GM19452 (cell line): ENCODE results near the gene GNB4.

Experiments
- ATAC-seq: cut with Tn5 transposase; IDR thresholded peaks from one replicate; pipeline ENCODE4 v1.9.1; 2021; ENCODE audit not compliant: unreplicated experiment

The GNB4 gene

GRCh38 chr3:179373938-179374337 lies 77.3 kb downstream of the GNB4 start:
- no peak for ATAC-seq

- no peak for ATAC-seq
These were observed 81.6 kb downstream of the GNB4 start for GRCh38 chr3:179369621-179370020.

- ATAC-seq: no peak
These were observed 87.9 kb downstream of the GNB4 start for GRCh38 chr3:179363332-179363731.

GRCh38 chr3:179355996-179356395 lies 95.3 kb downstream of the GNB4 start:
- ATAC-seq: no peak

GRCh38 chr3:179348325-179349013 lies 102.8 kb downstream of the GNB4 start:
- peak; percentile 74 for ATAC-seq

- peak; percentile 89 for ATAC-seq
These were observed 103.7 kb downstream of the GNB4 start, which contains the start of gene MFN1 for GRCh38 chr3:179347345-179348194. MFN1 (plus strand) TSS chr3:179347709; CDS start chr3:179348852, 1,143 bp downstream.
